NB4 (cell line): Measurements from ENCODE around the gene LHX2.

Source experiments
- POLR2A ChIP-seq: IDR thresholded peaks from 2 replicates; pipeline ENCODE4 v1.6.1; 2011; ENCODE audit warnings: mild to moderate bottlenecking; ENCODE audit not compliant: insufficient read length; ENCODE audit errors: extremely low read depth
- TF ChIP-seq, protein P1 (sequence below): IDR thresholded peaks from one replicate; pipeline ENCODE4 v1.5.1; 2012; ENCODE audit warnings: low read depth, low read length
- TF ChIP-seq, protein P2 (sequence below): IDR thresholded peaks from 2 replicates; pipeline ENCODE4 v1.6.1; 2011; ENCODE audit warnings: low read depth, low read length

DNA sequence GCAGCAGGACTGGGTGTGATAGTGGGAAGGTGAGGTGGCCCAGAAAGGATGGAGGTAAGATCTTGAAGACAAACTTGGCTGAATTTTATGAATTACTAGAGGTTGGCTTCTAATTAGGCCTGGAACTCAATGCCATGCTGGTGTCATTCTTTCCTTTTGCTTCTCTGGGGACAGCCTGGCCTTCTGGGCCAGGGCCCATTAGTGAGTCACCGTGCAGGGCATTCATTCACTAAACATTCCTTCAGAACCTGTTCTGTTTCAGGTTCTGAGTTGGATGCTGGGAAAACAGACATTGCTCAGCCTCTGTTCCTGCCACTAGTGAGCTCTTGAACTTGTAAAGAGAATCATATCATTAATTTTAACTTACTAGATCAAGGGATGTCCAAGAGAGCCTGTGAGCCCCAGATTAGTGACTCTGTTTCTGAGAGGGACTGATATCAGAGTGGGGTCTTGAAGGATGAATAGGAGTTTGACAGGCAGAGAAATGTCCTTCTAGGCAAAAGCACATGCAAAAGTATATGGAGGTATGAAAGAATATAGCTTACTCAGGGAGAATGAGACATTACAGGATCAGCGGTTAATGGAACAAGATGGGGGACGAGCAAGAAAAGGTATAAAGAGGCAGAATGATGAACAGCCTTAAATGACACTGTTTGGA, 66.5 kb downstream of the LHX2 start:
- TF ChIP-seq, protein P1, sequence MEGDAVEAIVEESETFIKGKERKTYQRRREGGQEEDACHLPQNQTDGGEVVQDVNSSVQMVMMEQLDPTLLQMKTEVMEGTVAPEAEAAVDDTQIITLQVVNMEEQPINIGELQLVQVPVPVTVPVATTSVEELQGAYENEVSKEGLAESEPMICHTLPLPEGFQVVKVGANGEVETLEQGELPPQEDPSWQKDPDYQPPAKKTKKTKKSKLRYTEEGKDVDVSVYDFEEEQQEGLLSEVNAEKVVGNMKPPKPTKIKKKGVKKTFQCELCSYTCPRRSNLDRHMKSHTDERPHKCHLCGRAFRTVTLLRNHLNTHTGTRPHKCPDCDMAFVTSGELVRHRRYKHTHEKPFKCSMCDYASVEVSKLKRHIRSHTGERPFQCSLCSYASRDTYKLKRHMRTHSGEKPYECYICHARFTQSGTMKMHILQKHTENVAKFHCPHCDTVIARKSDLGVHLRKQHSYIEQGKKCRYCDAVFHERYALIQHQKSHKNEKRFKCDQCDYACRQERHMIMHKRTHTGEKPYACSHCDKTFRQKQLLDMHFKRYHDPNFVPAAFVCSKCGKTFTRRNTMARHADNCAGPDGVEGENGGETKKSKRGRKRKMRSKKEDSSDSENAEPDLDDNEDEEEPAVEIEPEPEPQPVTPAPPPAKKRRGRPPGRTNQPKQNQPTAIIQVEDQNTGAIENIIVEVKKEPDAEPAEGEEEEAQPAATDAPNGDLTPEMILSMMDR, result no peak
- TF ChIP-seq POLR2A, result no peak
- TF ChIP-seq, protein P2, sequence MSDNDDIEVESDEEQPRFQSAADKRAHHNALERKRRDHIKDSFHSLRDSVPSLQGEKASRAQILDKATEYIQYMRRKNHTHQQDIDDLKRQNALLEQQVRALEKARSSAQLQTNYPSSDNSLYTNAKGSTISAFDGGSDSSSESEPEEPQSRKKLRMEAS, result no peak
